GM10847 (cell line): ENCODE data around the gene RMDN2.

Source experiments
- POLR2A ChIP-seq: IDR thresholded peaks from 2 replicates; pipeline ENCODE4 v1.6.1; 2011; ENCODE audit not compliant: insufficient read length; ENCODE audit errors: extremely low read depth

Gene RMDN2

DNA sequence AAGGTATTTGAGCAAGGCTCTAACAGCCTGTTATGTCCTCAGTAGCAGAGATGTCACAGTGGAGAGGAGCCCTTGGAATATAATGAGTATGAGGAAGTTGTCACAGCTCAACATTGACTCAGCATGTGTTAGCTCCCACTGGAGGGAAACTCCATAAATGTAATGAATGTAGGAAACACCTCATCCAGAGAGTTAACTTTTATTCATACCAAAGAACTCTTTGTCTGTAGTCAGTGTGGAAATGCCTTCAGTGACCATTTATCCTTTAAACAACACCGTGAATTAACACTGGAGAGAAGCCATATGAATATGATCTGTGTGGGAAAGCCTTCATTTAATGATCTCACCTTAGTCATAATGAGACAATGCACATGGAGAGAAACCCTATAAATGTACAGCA lies 91.1 kb downstream of the RMDN2 start:
- no peak for TF ChIP-seq POLR2A

- no peak for TF ChIP-seq POLR2A
Observed at GRCh38 chr2:38017836-38018235, 92.7 kb downstream of the RMDN2 start.

DNA sequence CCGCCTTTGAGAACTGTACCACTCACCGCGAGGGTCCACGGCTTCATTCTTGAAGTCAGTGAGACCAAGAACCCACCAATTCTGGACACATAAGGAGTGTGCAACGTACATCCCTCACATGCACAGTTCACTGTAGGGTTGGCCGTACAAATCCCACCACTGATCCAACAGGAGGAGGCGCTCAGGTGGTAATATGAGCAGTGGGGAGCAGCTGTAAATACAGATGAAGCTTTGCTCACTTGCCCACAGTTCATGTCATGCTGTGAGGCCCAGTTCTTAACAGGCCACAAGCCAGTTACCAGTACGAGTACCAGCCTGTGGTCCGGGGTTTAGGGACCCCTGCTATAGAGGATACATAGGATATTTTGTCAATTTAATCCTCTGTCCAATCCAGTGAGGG lies 96.5 kb downstream of the RMDN2 start:
- no peak for TF ChIP-seq POLR2A

DNA sequence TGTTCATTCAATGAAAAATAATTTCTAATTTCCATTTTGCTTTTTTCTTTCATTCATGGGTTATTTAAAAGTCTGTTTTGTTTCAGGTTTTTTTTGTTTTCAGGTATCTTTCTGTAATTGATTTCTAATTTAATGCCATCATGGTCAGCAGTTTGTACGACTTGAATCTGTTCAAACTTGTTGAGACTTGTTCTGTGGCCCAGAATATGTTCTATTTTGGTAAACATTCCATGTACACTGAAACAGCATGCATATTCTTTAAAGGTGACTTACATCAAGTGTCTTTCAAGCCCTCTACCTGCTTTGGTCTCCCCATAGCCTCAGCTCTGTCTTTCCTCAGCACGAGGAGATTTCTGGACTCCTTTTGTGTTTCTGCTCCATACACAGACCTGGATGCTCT lies 101.8 kb downstream of the RMDN2 start:
- no peak for TF ChIP-seq POLR2A

- no peak for TF ChIP-seq POLR2A
Observed at GRCh38 chr2:38028829-38029228, 103.7 kb downstream of the RMDN2 start.

GRCh38 chr2:38029512-38029911 lies 104.4 kb downstream of the RMDN2 start:
- no peak for TF ChIP-seq POLR2A

DNA sequence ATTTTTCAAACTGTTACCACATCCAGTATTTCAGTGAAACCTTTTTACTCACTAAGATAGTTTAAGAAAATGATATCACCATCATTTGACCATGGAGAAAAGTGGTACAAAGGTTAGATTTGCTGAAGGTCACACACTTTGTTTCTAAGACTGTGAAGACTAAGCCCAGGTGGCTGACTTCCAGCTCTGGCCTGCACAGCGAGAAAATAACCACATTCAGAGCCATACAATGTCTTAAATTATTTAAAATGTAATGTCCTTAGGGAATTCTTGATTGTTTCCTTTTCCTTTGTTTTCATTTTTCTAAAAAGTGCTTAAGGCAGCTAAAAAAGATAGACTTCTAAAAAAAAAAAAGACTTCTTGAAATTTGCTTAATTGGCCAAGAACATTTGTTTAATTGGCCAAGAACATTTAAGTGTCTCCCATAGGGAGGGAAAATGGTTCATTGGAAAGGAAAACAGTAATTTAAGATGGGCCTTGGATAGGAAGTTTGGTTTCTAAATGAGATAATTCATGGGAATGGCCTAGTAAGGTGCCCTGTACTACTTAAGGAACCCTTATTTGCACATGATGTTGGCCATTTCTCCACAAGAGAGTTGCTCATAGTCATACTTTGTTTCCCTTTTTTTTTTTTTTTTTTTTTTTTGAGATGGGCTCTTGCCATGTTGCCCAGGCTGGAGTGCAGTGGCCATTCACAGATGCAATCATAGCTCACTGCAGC lies 105.7 kb downstream of the RMDN2 start:
- no peak for TF ChIP-seq POLR2A

DNA sequence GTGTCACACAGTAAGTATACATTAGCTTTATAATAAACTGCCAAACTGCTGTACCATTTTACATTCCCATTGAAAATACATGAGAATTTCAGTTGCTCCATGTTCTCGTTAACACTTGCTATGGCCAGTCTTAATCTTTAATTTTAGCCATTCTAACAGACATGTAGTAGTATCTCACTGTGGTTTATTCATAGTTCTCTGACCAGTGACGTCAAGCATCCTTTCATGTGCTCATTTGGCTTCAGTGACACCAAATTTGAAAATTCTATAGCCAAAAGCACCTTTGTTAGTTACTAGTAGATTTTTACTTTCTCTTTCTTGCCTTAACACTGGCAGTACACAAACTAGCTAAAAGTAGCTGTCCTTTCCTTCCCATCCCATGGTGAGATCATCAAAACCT lies 107.9 kb downstream of the RMDN2 start:
- TF ChIP-seq POLR2A: no peak

GRCh38 chr2:38033646-38034045 lies 108.6 kb downstream of the RMDN2 start:
- TF ChIP-seq POLR2A: no peak

GRCh38 chr2:38035968-38036367 lies 110.9 kb downstream of the RMDN2 start:
- no peak for TF ChIP-seq POLR2A

DNA sequence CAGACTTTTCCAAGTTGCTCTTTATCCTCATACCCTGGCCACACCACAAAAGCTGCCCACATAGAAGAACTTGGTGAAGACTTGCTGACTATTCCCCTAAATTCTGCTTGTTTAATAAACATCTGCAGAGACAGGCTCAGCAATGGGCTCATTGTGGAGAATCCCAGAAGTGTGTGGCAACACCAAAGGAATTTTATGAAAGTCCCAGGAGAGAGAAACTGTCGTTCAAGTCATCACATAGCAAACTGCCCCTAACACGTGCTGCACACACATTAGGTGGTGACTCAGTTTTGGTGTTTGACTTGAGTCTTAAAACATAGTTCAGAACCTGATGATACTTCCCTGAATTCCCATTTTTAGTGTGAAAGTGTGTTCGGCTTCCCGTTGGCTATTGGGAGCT lies 112.2 kb downstream of the RMDN2 start:
- no peak for TF ChIP-seq POLR2A

- no peak for TF ChIP-seq POLR2A
Observed at GRCh38 chr2:38037757-38038621, 112.9 kb downstream of the RMDN2 start.

DNA sequence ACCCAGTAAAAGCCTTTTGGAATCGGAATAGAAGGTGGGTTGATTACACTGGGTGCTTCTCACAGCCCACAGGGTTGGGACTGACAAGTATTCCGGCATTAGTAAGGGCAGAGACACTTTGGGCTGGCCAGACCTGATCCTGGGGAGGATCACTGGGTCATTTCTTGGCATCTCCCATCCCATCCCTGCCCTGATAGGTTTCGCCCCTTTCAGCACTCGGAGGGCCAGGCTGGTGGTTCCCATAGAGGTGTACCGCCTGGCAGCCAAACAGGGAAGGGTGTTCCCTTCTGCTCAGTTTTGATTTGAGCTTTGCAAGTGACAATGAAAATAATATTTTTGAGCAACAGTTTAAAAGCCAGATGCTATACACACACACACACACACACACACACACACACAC lies 113.6 kb downstream of the RMDN2 start:
- TF ChIP-seq POLR2A: no peak

- no peak for TF ChIP-seq POLR2A
Observed at GRCh38 chr2:38039121-38039910, 114.2 kb downstream of the RMDN2 start.

DNA sequence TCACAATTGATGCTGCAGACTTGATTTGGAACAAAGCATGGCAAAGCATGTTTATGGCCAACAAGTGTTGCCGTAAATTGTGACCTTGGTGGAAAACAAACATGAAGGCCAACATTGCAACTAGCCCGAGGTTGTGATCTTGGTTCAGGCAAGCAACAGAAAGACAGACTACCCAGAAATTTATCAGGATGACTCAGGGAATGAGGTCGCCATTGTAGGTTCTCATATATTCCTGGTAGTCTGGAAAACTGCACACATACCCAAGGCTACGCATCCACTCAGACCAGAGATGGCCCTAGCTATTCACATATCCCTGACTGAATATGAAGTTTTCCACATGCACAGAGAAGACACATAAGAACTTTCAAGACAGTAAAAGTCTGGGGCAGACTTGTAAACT lies 120.7 kb downstream of the RMDN2 start:
- TF ChIP-seq POLR2A: no peak

- no peak for TF ChIP-seq POLR2A
Observed at GRCh38 chr2:38056216-38056615, 131.1 kb downstream of the RMDN2 start.
